ENCODE data around the gene KNSTRN. TPM values are rescaled to one million over a fixed set of nuclear protein-coding genes. Genes with fewer than 3 reads are reported as not detected.

KNSTRN gene
- total RNA-seq, 4 donors from 2014 or later, result 3.3 to 7.1 (median 4.2) TPM

- no peak overlapping the region for H3K27ac ChIP-seq
- DNase-seq (ENCODE audit: low spot score in 2 of 2), result no peak
- H3K36me3 ChIP-seq, result peaks cover 0 to 26% (median 0%) of the 10 kb centered on the region in 3 donors
- H3K27me3 ChIP-seq, result no peaks in the 10 kb centered on the region
- no peaks in the 10 kb centered on the region for H3K9me3 ChIP-seq
- 82 to 87% methylated on average over 6 of the region's 6 CpGs for WGBS, 2 donors
- TF ChIP-seq CTCF (IDR thresholded peaks at IDR 0.05) (no peak), EP300 (IDR thresholded peaks at IDR 0.05) (no peak), POLR2A (IDR thresholded peaks at IDR 0.05) (no peak)
- H3K4me3 ChIP-seq, result no peak overlapping the region
- peaks cover 0 to 21% (median 2%) of the 10 kb centered on the region in 4 donors for H3K4me1 ChIP-seq
Measured at GRCh38 chr15:40424483-40425115, 42.1 kb downstream of the KNSTRN start.

GRCh38 chr15:40425681-40426080 lies 43.2 kb downstream of the KNSTRN start:
- peaks cover 0 to 15% (median 2%) of the 10 kb centered on the region in 4 donors for H3K4me1 ChIP-seq
- H3K4me3 ChIP-seq, result no peak overlapping the region
- WGBS, 2 donors, result 82 to 87% methylated on average over 5 of the region's 5 CpGs
- no peaks in the 10 kb centered on the region for H3K9me3 ChIP-seq
- H3K36me3 ChIP-seq, result peaks cover 0 to 26% (median 0%) of the 10 kb centered on the region in 3 donors
- no peak overlapping the region for H3K27ac ChIP-seq
- DNase-seq (ENCODE audit: low spot score in 2 of 2), result no peak
- no peaks in the 10 kb centered on the region for H3K27me3 ChIP-seq
- TF ChIP-seq POLR2A (IDR thresholded peaks at IDR 0.05) (no peak), CTCF (IDR thresholded peaks at IDR 0.05) (no peak), EP300 (IDR thresholded peaks at IDR 0.05) (no peak)

- Histone ChIP-seq H3K4me1 (no peaks in the 10 kb centered on the region), H3K27ac (no peak overlapping the region), H3K27me3 (no peaks in the 10 kb centered on the region), H3K9me3 (no peaks in the 10 kb centered on the region), H3K4me3 (no peak overlapping the region), H3K36me3 (peaks cover 0 to 27% (median 0%) of the 10 kb centered on the region in 3 donors)
- WGBS, 2 donors, result 85 to 92% methylated on average over 9 of the region's 9 CpGs
- no peak for TF ChIP-seq EP300 (IDR thresholded peaks at IDR 0.05)
- TF ChIP-seq CTCF (IDR thresholded peaks at IDR 0.05), result no peak
- TF ChIP-seq POLR2A (IDR thresholded peaks at IDR 0.05), result no peak
- DNase-seq (ENCODE audit: low spot score in 2 of 2), result no peak
Measured at GRCh38 chr15:40427188-40427587, 44.7 kb downstream of the KNSTRN start.

GRCh38 chr15:40428185-40428584 lies 45.7 kb downstream of the KNSTRN start:
- H3K27ac ChIP-seq, result no peak overlapping the region
- H3K9me3 ChIP-seq, result no peaks in the 10 kb centered on the region
- no peak for DNase-seq (ENCODE audit: low spot score in 2 of 2)
- WGBS, 2 donors, result 87 to 96% methylated on average over 4 of the region's 4 CpGs
- H3K4me1 ChIP-seq, result no peaks in the 10 kb centered on the region
- H3K4me3 ChIP-seq, result no peak overlapping the region
- H3K27me3 ChIP-seq, result no peaks in the 10 kb centered on the region
- peaks cover 0 to 31% (median 0%) of the 10 kb centered on the region in 3 donors for H3K36me3 ChIP-seq
- TF ChIP-seq EP300 (IDR thresholded peaks at IDR 0.05), result no peak
- no peak for TF ChIP-seq POLR2A (IDR thresholded peaks at IDR 0.05)
- TF ChIP-seq CTCF (IDR thresholded peaks at IDR 0.05), result no peak

GRCh38 chr15:40429068-40429710 lies 46.7 kb downstream of the KNSTRN start:
- H3K4me3 ChIP-seq, result no peak overlapping the region
- WGBS, 2 donors, result 79 to 80% methylated on average over 9 to 10 of the region's 10 CpGs
- no peak overlapping the region for H3K27ac ChIP-seq
- H3K27me3 ChIP-seq, result no peaks in the 10 kb centered on the region
- H3K36me3 ChIP-seq, result peaks cover 0 to 27% (median 0%) of the 10 kb centered on the region in 3 donors
- TF ChIP-seq POLR2A (IDR thresholded peaks at IDR 0.05) (no peak), CTCF (IDR thresholded peaks at IDR 0.05) (no peak), EP300 (IDR thresholded peaks at IDR 0.05) (no peak)
- no peaks in the 10 kb centered on the region for H3K9me3 ChIP-seq
- no peak for DNase-seq (ENCODE audit: low spot score in 2 of 2)
- H3K4me1 ChIP-seq, result no peaks in the 10 kb centered on the region
